ENCODE data around the gene ESYT2.

ESYT2 gene

GRCh38 chr7:158760936-158761335 is 68.4 kb downstream of the ESYT2 start:
- no peak for FAIRE-seq

DNA sequence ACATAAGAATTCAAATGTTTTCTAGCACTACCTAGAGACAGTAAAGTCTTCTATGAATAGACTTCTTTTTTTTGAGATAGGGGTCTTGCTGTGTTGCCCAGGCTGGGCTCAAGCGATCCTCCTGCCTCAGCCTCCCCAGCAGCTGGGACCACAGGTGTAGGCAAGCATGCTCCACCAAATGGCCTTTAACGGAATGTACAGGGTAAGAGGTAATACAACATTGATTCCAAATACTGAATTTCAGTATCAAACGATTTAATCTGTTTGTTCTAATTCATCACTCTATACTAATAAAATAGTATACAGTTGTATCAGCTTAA is 68.9 kb downstream of the ESYT2 start:
- FAIRE-seq, result no peak

DNA sequence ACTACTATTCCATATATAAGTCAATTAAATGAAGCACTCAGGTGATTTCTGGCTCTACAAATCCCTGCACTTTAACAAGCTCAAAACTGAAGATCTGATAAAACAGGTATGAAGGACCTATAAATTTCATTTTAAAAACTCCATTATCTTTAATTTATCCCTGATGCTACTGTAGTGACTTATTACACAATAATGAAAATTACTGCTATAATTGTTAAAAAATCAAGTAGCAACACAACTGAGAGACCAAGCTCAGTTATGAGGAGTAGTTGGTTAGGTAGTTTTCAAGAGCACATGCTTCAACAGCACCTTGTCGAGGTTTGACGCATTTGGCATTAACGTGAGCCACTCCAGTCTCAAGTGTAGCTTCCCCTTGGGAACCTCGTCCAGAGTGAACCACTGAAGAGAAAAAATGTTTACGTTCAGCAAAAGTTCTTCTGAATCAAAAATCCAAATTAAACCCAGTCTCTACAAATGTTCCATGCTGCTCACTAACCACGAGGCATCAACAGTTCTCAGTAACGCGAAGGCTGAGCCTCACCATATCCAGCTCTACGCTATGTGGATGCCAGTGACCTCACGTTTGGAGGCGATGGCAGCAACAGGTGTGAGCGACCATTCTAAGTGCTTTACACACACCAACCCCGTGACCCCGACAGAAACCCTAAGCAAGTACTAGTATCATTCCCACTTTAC is 69.4 kb downstream of the ESYT2 start:
- no peak for FAIRE-seq

DNA sequence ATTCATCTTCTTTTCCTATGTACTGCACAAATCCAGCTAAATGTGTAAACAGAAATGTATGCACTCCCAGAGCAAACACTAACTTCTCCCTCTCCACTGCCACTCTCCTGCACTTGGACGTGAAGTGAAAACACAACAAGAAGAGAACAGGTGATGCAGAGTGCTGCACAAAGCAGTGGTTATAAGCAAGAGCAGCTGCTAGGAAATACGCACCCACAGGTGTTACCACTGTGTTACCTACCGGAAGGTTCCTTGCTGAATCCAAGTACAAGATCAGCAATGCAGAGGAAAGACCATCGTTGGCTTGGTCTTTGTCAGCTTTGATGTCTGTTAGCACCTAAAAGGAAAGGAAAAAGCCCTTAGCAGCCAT is 70.1 kb downstream of the ESYT2 start:
- FAIRE-seq, result no peak

- FAIRE-seq, result no peak
Observed at GRCh38 chr7:158758586-158759244, 70.6 kb downstream of the ESYT2 start.

GRCh38 chr7:158757404-158757989 is 71.8 kb downstream of the ESYT2 start:
- no peak for FAIRE-seq

GRCh38 chr7:158754746-158755444 is 74.4 kb downstream of the ESYT2 start:
- FAIRE-seq, result no peak

GRCh38 chr7:158753900-158754299 is 75.4 kb downstream of the ESYT2 start:
- no peak for FAIRE-seq

GRCh38 chr7:158751751-158752150 is 77.6 kb downstream of the ESYT2 start:
- no peak for FAIRE-seq

GRCh38 chr7:158751199-158751598 is 78.1 kb downstream of the ESYT2 start:
- no peak for FAIRE-seq

DNA sequence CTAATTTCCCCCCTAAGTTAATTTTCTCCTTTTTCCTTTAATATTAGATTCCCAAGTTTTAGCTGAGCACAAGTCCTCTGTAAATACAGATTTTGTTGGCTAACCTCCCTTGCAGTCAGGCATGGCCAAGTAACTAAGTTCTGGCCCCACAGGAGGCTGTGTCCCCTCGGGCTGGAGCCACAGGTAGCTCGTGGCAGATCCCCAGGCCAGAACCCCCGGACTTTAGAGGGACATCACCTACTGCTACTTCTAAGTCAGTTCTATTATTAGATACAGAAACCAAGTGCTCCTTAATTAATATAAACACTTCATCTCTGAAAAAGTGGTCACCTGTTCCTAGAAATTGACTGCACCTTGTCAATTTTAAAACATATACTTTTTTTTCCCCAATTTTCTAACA is 78.6 kb downstream of the ESYT2 start:
- FAIRE-seq, result no peak

- FAIRE-seq, result no peak
Observed at GRCh38 chr7:158749396-158749795, 79.9 kb downstream of the ESYT2 start.

- FAIRE-seq, result no peak
Observed at GRCh38 chr7:158748335-158748734, 81.0 kb downstream of the ESYT2 start.

- no peak for FAIRE-seq
Observed at GRCh38 chr7:158747408-158747807, 81.9 kb downstream of the ESYT2 start.

DNA sequence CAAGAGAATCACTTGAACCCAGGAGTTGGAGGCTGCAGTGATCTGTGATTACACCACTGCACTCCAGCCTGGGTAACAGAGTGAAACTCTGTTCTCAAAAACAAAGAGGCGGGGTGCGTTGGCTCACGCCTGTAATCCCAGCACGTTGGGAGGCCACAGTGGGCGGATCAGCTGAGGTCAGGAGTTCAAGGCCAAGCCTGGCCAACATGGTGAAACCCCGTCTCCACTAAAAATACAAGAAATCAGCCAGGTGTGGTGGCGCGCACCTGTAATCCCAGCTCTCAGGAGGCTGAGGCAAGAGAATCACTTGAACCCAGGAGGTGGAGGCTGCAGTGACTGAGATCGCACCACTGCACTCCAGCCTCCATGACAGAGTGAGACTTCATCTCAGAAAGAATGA is 82.4 kb downstream of the ESYT2 start:
- no peak for FAIRE-seq

- no peak for FAIRE-seq
Observed at GRCh38 chr7:158745057-158745715, 84.1 kb downstream of the ESYT2 start.

- FAIRE-seq, result no peak
Observed at GRCh38 chr7:158744070-158744469, 85.2 kb downstream of the ESYT2 start.

GRCh38 chr7:158743219-158743618 is 86.1 kb downstream of the ESYT2 start:
- no peak for FAIRE-seq

GRCh38 chr7:158742065-158742821 is 87.1 kb downstream of the ESYT2 start:
- no peak for FAIRE-seq

DNA sequence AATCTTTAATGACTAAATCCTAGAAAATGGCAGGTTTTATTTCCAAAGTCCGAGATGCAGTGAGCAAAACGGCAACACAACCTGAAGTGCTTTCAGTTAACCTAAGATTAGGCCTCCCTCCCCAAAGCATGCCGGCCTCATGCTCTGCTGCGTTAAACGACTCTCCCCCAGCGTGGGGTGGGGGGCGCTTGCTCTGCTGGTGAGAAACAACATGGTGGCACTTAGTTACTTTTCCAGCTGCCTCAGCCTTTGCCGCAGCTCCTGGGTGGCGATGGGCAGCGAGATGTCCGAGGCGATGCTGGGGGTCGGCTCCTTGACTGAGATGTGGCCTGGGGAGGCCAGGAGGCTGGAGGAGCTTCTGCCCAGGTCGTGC is 88.0 kb downstream of the ESYT2 start:
- FAIRE-seq, result no peak

GRCh38 chr7:158740657-158741293 is 88.5 kb downstream of the ESYT2 start:
- FAIRE-seq, result no peak

DNA sequence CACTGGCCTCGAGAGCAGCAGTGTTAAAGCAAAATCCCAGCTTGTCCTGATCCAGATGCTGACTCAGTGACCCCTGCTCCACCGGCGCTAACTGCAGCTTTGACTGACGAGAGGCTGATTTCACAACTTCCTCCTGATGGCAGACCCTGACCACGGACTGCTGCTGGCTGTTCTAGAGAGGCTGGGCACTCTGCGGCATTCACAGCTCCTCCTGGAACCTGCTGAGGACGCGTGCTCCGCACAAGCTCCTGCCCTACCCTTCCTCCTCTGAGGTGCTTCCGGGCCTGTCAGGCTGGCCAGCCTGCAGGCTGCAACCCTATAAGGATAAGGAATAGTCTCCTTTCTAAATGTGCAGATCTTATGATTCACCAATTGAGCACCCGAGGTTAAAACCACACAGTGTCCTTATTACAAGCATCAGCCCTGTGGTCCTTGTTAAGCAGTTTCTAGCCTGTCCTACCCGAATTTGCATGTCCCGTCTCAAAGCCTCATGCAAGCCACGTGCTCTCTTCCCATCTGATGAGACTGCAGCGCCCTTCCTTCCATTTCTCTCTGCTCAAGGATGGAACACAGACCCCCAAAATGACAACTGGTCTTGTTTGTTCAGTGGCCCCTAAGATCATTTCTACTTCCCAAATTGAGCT is 89.2 kb downstream of the ESYT2 start:
- no peak for FAIRE-seq

Measured in endometrium (tissue), 2 donors.